ENCODE data around the gene R3HDM4.

Gene R3HDM4

DNA sequence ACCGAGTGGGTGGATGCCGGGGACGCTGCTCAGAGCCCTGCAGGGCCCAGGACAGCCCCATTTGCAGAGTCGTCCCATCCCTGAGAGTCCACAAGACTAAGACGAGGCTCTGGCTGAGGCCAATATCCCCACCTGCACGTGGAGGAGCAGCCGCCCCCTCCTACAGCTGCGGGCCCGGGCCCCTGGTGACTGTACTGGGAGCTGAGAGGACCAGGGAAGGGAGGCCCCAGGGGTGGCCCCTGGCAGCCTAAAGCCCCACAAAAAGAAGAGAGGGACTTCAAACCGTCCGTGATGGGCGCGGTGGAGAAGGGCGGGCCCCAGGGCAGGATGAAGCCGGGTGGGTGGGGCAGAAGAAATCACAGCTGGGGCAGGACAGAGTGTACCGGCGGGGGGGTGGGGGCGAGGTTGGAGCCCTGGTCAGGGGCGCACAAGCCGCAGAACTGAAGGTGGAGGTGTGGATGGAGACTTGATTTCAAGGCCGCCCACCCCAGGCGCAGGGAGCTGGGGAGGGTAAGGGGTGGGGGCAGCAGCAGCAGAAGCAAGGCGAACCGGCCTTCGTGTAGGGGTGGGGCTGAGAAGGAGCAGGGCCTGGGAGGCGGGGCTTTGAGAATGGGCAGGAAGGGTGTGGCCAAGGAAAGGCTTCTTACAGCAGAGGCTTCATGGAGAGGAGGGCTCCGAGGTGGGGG, 40.6 kb downstream of the R3HDM4 start:
- peak; percentile 90 for DNase-seq (ENCODE audit: low read depth)

DNA sequence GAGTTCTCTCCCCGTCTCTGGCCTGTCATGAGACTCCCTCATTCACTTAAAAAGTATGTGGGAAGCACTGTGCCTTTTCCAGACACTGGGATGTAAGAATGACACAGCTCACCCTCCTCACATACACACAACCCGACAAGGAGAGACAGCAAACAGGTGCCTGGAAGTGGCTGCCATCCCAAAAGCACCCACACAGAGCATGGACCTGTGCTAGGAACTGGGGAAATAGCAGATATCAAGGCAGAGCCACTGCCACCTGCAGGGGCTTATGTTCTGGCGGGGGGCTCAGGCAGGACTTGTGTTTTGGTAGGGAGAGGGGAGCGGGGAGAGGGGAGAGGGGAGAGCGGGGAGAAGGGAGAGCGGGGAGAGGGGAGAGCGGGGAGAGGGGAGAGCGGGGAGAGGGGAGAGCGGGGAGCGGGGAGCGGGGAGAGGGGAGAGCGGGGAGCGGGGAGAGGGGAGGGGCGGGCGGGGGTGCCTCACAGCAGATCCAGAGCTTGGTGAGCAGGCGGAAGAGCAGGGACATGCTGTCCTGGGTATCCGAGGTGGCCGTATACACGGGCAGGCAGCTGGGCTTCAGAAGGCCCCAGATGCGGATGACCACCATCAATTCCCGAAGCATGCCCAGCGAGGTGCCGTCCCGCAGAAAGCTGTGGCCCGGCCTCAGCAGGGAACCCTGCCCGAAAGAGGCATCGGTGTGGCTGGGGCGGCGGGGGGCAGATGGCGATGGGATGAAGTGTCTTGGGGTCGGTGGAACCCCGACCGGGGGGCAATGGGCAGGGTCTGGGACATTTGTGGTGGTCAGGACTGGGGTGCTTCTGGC, 41.4 kb downstream of the R3HDM4 start:
- DNase-seq (ENCODE audit: low read depth): no peak

DNA sequence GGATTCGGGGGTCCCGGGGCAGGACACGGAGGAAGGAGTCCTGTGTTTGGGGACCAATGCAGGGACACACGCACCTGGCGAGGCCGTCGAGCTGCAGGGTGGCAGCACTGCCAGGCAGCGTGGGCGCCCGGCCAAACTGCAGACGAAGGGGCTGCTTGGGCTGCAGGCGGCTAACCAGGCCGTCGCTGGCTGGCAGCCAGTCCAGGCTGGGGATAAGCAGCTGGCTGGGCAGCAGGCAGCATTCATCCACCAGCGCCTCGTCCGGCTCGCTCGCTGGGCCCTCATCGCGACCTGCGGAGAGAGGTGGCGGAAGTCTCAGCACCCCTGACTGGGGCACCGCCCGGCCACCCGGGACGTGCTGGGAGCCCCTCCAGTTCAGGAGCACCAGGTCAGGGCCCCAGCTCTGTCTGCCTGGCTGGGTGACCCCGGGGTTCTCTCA, 42.0 kb downstream of the R3HDM4 start:
- DNase-seq (ENCODE audit: low read depth): no peak

DNA sequence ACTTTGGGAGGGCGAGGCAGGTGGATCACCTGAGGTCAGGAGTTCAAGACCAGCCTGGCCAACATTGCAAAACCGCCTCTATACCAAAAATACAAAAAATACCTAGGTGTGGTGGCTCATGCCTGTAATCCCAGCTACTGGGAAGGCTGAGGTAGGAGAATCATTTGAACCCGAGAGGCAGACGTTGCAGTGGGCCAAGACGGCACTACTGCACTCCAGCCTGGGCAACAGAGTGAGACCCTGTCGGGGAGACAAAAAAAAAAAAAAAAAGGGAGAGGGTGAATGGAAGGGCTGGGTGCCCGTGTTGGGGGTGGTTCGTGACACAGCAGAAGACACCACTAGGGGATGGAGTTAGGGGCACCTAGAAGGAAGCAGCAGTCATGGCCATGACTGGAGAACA, 42.7 kb downstream of the R3HDM4 start:
- DNase-seq (ENCODE audit: low read depth): no peak

DNA sequence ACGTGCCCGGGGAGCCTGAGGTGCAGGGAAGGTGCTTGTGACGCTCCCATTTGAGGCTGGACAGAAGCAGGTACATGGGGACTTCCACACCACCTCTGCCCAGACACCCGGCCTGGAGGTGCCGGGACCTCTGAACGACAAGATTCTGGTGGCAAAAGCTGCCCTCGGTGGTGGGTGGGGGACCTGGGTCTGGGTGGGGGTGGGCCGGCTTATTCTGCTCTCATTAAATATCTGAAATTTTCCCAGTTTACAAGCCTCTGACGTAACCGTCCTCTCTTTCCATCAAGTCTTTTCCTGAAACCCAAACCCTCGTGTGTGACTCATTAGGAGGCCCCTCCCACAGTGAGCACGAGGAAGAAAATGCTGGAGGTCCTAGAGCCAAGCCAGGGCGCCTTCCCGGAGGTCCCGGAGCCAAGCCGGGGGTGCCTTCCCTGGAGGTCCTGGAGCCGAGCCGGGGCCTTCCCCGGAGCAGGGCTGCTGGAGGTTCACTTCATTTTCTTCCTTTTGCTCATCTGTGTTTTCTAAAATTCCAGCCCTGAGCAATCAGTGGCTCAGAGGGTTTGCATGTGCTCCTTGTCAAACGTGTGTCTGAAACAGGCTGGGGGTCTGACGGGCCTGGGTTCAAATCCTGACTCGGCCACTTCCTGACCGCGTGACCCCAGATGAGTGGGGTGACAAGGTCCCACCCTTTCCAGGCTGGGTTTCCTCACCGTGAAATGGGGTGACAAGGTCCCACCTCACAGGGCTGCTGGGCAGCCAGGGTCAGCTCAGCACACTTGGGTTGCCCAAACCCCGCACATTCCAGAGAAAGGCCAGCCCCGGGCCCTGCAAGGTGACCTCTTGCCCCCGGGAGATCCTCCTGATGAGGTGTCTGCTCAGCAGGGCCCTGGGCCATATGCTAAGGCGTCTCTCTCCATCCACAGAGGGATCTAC, 43.5 kb downstream of the R3HDM4 start:
- DNase-seq (ENCODE audit: low read depth): no peak

GRCh38 chr19:868458-869244, 44.4 kb downstream of the R3HDM4 start:
- DNase-seq (ENCODE audit: low read depth): no peak

DNA sequence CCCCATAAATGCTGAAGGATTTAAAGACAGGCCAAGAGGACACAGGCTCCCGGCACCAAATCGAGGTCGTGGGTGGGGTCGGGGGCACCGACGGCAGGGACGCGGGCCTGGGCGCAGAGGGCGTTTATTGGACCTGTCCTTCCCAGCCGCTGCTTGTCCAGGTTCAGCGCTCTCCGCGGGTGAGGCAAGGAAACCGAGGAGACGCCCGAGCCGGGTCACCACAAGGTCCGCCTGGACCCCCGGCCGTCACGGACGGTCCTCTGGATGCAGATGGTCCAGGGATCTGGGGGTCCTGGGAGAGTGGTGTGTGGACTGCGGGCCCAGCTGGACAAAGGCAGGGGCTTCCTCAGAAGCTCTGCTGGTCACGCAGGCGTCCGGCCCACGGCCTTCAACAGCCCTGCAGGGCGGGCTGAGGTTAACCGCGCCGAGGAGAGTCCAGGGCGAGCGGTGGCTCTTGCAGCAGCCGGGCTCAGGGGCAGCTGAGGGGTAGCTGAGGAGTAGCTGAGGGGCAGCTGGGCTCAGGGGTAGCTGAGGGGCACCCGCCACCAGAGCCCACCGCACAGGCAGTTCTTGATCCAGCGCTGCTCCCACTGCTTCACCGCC, 45.1 kb downstream of the R3HDM4 start:
- no peak for DNase-seq (ENCODE audit: low read depth)

DNA sequence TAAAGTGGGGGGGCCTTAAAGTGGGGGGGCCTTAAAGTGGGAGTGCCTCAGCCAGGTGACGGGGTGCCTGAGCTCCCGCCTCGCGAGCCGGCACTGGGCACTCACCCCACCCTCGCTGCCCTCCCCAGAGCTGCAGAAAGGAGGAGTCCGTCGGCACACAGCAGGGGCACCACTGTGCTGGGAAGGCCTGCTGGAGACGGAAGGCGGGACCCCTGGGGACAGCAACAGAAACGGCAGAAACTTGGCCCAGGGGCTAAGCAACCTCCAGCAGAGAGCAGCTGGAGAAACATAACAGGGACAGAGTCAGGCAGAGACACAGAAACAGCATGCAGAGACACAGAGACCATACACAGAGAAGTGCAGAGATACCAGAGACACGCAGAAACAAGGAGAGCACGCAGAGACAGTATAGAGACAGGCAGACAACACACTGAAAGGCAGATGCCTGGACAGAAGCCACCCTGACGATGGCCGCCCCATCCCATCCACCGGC, 45.7 kb downstream of the R3HDM4 start:
- DNase-seq (ENCODE audit: low read depth): no peak

- DNase-seq (ENCODE audit: low read depth): no peak
Measured at GRCh38 chr19:866769-867300, 46.2 kb downstream of the R3HDM4 start.

GRCh38 chr19:863315-863620, 49.8 kb downstream of the R3HDM4 start:
- no peak for DNase-seq (ENCODE audit: low read depth)

DNA sequence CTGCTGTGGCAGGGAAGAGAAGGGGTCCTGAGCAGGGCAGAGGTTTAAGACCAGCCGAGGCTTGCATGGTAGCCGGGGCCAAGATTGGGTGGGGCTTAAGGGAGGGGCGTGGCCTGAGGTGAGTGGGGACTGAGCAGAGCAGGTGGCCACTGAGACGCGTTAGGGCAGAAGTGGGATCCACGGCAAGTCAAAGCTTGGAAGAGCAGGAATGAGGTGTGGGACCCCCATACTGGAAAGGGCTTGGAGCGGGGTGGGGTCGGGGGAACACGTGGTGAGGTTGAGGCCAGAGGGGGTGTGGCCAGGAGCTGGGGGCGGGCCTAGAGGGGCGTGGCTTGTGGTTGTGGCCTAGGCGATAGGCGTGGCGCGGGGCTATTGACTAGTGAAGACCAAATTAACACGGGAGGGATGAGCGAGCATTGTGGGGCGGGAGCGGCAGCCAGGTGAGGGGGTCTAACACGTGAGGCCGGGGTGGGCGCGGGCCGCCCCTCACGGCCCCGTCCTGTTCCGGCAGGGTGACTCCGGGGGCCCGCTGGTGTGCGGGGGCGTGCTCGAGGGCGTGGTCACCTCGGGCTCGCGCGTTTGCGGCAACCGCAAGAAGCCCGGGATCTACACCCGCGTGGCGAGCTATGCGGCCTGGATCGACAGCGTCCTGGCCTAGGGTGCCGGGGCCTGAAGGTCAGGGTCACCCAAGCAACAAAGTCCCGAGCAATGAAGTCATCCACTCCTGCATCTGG, 50.3 kb downstream of the R3HDM4 start:
- DNase-seq (ENCODE audit: low read depth): peak; percentile 86

GRCh38 chr19:861756-862580, 51.1 kb downstream of the R3HDM4 start:
- peak; percentile 94 for DNase-seq (ENCODE audit: low read depth)

DNA sequence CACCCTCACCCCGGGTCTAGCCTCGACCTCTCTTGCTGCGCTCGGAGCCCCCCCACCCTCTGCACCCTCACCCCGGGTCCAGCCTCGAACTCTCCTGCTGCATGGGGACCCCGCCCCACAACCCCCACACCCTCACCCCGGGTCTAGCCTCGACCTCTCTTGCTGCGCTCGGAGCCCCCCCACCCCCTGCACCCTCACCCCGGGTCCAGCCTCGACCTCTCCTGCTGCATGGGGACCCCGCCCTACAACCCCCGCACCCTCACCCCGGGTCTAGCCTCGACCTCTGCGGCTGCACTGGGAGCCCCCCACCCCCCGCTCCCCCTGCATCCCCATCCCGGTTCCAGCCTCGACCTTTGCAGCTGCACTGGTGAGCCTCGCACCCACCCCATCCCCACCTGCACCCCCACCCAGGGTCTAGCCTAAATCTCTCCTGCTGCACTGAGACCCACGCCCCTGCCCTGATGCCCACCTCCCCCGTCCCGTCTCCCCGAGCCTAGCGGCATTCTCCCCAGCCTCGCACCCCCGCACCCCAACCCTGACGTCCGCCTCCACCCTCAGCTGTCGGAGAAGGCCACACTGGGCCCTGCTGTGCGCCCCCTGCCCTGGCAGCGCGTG, 51.8 kb downstream of the R3HDM4 start:
- no peak for DNase-seq (ENCODE audit: low read depth)

- DNase-seq (ENCODE audit: low read depth): no peak
Measured at GRCh38 chr19:858868-859843, 53.9 kb downstream of the R3HDM4 start, which contains the start of gene CFD. CFD (plus strand) TSS chr19:859664; CDS start chr19:859690, 26 bp downstream.

DNA sequence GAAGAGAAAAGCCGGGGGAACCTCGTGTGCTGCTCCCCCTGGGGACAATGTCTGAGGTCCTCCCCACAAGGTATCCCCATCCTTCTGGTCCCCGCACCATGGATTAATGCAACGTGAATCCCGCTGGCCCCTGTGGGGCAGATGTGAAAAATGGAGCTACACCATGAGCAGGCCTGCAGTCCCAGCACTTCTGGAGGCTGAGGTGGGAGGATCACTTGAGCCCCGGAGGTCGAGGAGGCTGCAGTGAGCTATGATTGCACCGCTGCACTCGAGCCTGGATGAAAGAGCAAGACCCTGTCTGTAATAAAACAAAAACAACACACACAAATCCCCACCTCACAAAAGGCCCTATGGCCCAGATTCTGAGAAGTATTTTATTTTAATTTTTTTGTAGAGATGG, 54.7 kb downstream of the R3HDM4 start:
- no peak for DNase-seq (ENCODE audit: low read depth)

DNA sequence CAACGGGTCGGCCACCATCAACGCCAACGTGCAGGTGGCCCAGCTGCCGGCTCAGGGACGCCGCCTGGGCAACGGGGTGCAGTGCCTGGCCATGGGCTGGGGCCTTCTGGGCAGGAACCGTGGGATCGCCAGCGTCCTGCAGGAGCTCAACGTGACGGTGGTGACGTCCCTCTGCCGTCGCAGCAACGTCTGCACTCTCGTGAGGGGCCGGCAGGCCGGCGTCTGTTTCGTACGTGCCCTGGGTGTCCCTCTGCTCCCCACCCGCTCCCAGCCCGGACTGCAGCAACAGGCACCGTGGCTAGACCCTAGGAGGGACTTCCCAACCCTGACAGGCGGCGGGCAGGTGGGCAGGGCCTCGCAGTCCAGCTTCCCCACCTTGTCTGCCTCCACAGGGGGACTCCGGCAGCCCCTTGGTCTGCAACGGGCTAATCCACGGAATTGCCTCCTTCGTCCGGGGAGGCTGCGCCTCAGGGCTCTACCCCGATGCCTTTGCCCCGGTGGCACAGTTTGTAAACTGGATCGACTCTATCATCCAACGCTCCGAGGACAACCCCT, 57.4 kb downstream of the R3HDM4 start:
- DNase-seq (ENCODE audit: low read depth): no peak

GRCh38 chr19:855142-855541, 57.9 kb downstream of the R3HDM4 start:
- DNase-seq (ENCODE audit: low read depth): no peak

All from CMK (cell line).